HG03342 (cell line): Measurements from ENCODE around the gene SLC6A9.

Experiments
- ATAC-seq: cut with Tn5 transposase; IDR thresholded peaks from one replicate; pipeline ENCODE4 v1.9.1; 2021; ENCODE audit warnings: mild to moderate bottlenecking, moderate library complexity; ENCODE audit not compliant: unreplicated experiment

The SLC6A9 gene

GRCh38 chr1:44029911-44030604, 1.2 kb downstream of the SLC6A9 start:
- peak; percentile 80 for ATAC-seq

GRCh38 chr1:44029260-44029910, 1.9 kb downstream of the SLC6A9 start:
- peak; percentile 8 for ATAC-seq

- no peak for ATAC-seq
These were observed 3.9 kb downstream of the SLC6A9 start for GRCh38 chr1:44027320-44027719.

GRCh38 chr1:44025816-44026215, 5.4 kb downstream of the SLC6A9 start:
- no peak for ATAC-seq

GRCh38 chr1:44024903-44025525, 6.2 kb downstream of the SLC6A9 start:
- no peak for ATAC-seq

- no peak for ATAC-seq
These were observed 7.0 kb downstream of the SLC6A9 start for GRCh38 chr1:44024031-44024902.

- no peak for ATAC-seq
These were observed 9.5 kb downstream of the SLC6A9 start for GRCh38 chr1:44021581-44022321.

- no peak for ATAC-seq
These were observed 10.1 kb downstream of the SLC6A9 start for GRCh38 chr1:44021156-44021555.

- no peak for ATAC-seq
These were observed 10.8 kb downstream of the SLC6A9 start for GRCh38 chr1:44020464-44020863.

- ATAC-seq = no peak
These were observed 11.8 kb downstream of the SLC6A9 start for GRCh38 chr1:44019466-44019948.

- no peak for ATAC-seq
These were observed 14.3 kb downstream of the SLC6A9 start for GRCh38 chr1:44016890-44017400.

GRCh38 chr1:44016041-44016889, 15.0 kb downstream of the SLC6A9 start:
- no peak for ATAC-seq

GRCh38 chr1:44015206-44015605, 16.1 kb downstream of the SLC6A9 start:
- ATAC-seq = no peak

GRCh38 chr1:44014365-44015104, 16.7 kb downstream of the SLC6A9 start:
- no peak for ATAC-seq

GRCh38 chr1:44013949-44014348, 17.3 kb downstream of the SLC6A9 start:
- ATAC-seq = no peak

- no peak for ATAC-seq
These were observed 18.2 kb downstream of the SLC6A9 start for GRCh38 chr1:44012941-44013609.

- ATAC-seq = no peak
These were observed 18.9 kb downstream of the SLC6A9 start for GRCh38 chr1:44012404-44012803.

- ATAC-seq = no peak
These were observed 20.3 kb downstream of the SLC6A9 start for GRCh38 chr1:44010935-44011471.
